Measurements from ENCODE around the gene ALDOB.

The ALDOB gene

DNA sequence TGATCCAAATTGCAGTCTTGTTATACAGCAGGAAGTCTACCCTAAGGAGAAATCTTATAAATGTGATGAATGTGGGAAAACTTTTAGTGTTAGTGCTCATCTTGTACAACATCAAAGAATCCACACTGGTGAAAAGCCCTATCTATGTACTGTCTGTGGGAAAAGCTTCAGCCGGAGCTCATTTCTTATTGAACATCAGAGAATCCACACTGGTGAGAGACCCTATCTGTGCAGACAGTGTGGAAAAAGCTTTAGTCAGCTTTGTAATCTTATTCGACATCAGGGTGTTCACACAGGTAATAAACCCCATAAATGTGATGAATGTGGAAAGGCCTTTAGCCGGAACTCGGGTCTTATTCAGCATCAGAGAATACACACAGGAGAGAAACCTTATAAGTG is 26.5 kb downstream of the ALDOB start:
- DNase-seq (ENCODE audit: extremely low read depth, low read depth): no peak
- H3K4me3 ChIP-seq (replicated peaks; ENCODE audit: low read depth, low read length): no peak overlapping the region
- TF ChIP-seq, protein P1, sequence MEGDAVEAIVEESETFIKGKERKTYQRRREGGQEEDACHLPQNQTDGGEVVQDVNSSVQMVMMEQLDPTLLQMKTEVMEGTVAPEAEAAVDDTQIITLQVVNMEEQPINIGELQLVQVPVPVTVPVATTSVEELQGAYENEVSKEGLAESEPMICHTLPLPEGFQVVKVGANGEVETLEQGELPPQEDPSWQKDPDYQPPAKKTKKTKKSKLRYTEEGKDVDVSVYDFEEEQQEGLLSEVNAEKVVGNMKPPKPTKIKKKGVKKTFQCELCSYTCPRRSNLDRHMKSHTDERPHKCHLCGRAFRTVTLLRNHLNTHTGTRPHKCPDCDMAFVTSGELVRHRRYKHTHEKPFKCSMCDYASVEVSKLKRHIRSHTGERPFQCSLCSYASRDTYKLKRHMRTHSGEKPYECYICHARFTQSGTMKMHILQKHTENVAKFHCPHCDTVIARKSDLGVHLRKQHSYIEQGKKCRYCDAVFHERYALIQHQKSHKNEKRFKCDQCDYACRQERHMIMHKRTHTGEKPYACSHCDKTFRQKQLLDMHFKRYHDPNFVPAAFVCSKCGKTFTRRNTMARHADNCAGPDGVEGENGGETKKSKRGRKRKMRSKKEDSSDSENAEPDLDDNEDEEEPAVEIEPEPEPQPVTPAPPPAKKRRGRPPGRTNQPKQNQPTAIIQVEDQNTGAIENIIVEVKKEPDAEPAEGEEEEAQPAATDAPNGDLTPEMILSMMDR (IDR thresholded peaks at IDR 0.05; ENCODE audit: low read depth, low read length, missing control alignments): no peak

DNA sequence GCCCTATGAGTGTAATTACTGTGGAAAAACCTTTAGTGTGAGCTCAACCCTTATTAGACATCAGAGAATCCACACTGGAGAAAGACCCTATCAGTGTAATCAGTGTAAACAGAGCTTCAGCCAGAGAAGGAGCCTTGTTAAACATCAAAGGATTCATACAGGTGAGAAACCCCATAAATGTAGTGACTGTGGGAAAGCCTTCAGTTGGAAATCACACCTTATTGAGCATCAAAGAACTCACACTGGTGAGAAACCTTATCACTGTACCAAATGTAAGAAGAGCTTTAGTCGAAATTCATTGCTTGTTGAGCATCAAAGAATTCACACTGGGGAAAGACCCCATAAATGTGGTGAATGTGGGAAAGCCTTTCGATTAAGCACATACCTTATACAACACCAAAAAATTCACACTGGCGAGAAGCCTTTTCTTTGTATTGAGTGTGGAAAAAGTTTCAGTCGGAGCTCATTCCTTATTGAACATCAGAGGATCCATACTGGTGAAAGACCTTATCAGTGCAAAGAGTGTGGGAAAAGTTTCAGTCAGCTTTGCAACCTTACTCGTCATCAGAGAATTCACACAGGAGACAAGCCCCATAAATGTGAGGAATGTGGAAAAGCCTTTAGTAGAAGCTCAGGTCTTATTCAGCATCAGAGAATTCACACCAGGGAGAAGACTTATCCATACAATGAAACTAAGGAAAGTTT is 27.0 kb downstream of the ALDOB start:
- DNase-seq (ENCODE audit: extremely low read depth, low read depth): no peak

DNA sequence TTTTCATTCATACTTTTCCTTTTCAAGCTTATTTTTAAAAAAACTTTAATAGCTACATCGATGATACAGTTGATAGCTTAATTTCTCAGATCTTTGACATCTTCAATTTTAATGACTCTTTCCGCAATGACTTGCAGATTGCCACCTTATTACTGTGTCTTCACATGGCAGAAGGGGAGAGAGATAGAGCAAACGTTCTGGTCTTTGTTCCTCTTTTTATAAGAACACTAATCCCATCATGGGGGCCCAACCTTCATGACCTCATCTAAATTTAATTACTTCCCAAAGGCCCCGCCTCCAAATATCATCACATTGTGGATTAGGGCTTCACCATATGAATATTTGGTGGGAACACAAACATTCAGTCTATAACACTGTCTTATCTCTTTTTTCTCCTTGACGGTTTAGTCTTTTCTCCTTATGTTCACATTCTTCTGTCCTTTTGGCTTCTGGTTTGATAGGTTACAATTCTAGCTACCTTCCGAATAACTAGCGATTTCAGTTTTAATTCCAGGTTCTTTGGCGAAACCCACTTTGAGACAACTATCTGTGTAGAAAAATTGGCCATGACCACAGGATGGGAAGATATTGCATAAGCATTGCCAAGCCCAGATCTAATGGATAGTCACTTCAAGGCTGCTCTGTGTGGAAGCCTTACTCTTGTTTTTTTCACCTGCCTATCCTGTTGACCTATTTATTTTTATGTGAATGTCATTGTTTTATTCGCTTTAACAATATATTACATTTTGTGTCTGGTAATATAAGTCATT is 31.9 kb downstream of the ALDOB start:
- no peak for DNase-seq (ENCODE audit: extremely low read depth, low read depth)
- no peak overlapping the region for H3K4me3 ChIP-seq (replicated peaks; ENCODE audit: low read depth, low read length)
- TF ChIP-seq, protein P1 (IDR thresholded peaks at IDR 0.05; ENCODE audit: low read depth, low read length, missing control alignments): no peak

More for the DNA sequence above, 27.0 kb downstream of the ALDOB start:
- TF ChIP-seq, protein P1 (IDR thresholded peaks at IDR 0.05; ENCODE audit: low read depth, low read length, missing control alignments): no peak
- H3K4me3 ChIP-seq (replicated peaks; ENCODE audit: low read depth, low read length): no peak overlapping the region

DNA sequence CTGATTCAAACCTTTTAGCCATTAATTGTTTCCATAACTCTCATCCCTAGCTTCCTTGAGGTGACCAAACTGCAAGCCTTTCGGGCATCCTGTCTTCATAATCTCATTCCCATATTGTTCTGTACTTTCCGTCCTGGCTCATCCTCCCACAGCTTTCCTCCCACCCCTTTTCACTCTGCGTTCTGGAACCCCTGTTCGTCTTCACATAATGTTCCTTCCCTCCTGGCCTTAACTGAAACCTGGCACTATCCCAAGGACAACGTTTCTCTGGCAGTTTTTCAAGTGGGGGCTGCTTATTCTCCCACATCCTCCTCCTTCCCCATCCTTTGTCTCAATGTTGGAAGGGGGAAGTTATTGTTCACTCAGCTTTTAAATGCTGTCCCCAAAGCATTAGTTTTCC is 35.5 kb downstream of the ALDOB start:
- DNase-seq (ENCODE audit: extremely low read depth, low read depth): no peak
- TF ChIP-seq, protein P1 (IDR thresholded peaks at IDR 0.05; ENCODE audit: low read depth, low read length, missing control alignments): no peak
- peak overlapping the region; percentile 94 for H3K4me3 ChIP-seq (replicated peaks; ENCODE audit: low read depth, low read length)

DNA sequence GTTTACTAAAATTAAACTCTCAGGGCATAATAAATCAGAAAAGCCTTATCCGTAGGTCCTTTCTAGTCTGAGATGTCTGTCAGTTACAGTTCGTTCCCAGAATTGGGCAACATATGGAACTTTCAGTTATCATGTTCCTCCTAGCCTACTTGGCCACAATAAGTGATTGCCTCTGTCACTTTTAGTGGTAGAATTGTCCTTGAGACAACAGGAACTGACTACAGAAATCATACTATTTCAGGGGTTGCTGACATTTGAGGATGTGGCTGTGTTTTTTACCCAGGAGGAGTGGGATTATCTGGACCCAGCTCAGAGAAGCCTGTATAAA is 36.0 kb downstream of the ALDOB start:
- no peak for DNase-seq (ENCODE audit: extremely low read depth, low read depth)
- H3K4me3 ChIP-seq (replicated peaks; ENCODE audit: low read depth, low read length): peak overlapping the region; percentile 94
- TF ChIP-seq, protein P1 (IDR thresholded peaks at IDR 0.05; ENCODE audit: low read depth, low read length, missing control alignments): no peak

DNA sequence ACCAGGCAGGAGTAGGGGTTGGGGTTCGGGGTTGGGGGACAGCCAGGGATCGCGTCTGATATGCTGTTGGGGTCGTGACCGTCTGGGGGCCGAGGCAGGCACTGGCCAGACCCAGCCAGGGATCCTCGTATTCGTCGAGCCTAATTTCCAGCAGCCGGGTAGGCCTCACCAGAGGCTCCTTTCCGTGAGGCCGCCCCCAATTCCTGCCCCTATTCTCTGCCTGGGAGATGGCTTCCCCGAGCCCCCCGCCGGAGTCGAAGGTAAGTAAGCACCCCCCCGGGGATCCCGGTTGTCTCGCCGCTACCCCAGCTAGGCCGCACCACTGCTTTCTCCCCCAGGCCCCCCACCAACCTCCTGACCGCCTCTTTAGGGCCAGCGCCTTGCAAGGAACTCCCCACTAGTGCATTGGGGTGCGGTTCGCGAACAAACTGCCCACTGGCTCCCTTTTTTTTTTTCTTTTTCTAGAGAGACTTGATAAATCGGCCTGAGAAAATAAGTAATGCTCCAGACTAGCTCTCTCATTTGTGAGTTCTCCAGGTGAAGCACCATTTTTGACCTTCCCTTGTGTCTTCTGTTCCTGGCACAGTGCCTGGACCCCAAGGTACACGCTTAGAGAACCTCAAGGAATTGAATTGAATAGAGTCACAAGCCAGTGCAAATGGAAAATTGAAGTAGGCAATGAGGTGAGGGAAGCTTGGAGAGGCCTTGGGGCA is 36.5 kb downstream of the ALDOB start:
- TF ChIP-seq, protein P1 (IDR thresholded peaks at IDR 0.05; ENCODE audit: low read depth, low read length, missing control alignments): no peak
- no peak for DNase-seq (ENCODE audit: extremely low read depth, low read depth)
- peak overlapping the region; percentile 94 for H3K4me3 ChIP-seq (replicated peaks; ENCODE audit: low read depth, low read length)

Measured in HFF-Myc (cell line).